ENCODE data around the gene OR4L1.
"Not testable (repeated sequence)": the region's sequence is repeated elsewhere in the genome, so short reads cannot be mapped to it uniquely, and the experiment has no call there.

OR4L1 gene

GRCh38 chr14:20059745-20060144, at the start of gene OR4L1:
Gene OR4L1 (plus strand): TSS chr14:20060045. CDS start chr14:20060045, 0 bp downstream.
- DNase-seq = no peak

GRCh38 chr14:20019257-20019865, 40.5 kb upstream of the OR4L1 start, which contains the start of gene OR4K14:
Gene OR4K14 (minus strand): TSS chr14:20019307. CDS start chr14:20015193, 4,114 bp downstream.
- DNase-seq = no peak

GRCh38 chr14:20031058-20031457, 28.8 kb upstream of the OR4L1 start:
- DNase-seq = no peak

GRCh38 chr14:20035449-20035848, 24.4 kb upstream of the OR4L1 start:
- DNase-seq = no peak

GRCh38 chr14:20035938-20036337, 23.9 kb upstream of the OR4L1 start, which contains the start of gene OR4K13:
Gene OR4K13 (minus strand): TSS chr14:20036038. CDS start chr14:20034758, 1,280 bp downstream.
- DNase-seq = no peak

GRCh38 chr14:20044243-20044642, 15.6 kb upstream of the OR4L1 start:
- no peak for DNase-seq

GRCh38 chr14:20048202-20048601, 11.6 kb upstream of the OR4L1 start:
- DNase-seq = no peak

GRCh38 chr14:20092050-20092449, 32.2 kb downstream of the OR4L1 start:
- DNase-seq = no peak

- DNase-seq = no peak
Measured at GRCh38 chr14:20093442-20093841, 33.6 kb downstream of the OR4L1 start.

- DNase-seq = not testable (repeated sequence)
Measured at GRCh38 chr14:20098926-20099770, 39.3 kb downstream of the OR4L1 start.

- no peak for DNase-seq
Measured at GRCh38 chr14:20110438-20110837, 50.6 kb downstream of the OR4L1 start, which contains the start of gene OR4K17. Gene OR4K17 (plus strand): TSS chr14:20110739. CDS start chr14:20117500, 6,761 bp downstream.
